Stimulated activated CD8-positive, alpha-beta memory T cell treated with anti-CD3 and anti-CD28 coated beads, Interleukin-7, amount 100 ng/mL, for 48 hours (primary cell): Measurements from ENCODE around the gene PLD1.
"Not testable (repeated sequence)": the region's sequence is repeated elsewhere in the genome, so short reads cannot be mapped to it uniquely, and the experiment has no call there.

Source experiments
- DNase-seq, 2 donors: peaks; one replicate each; pipeline ENCODE4 v3.0.0-alpha.2; 2020; ENCODE audit warnings: low read depth in 1 of 2; ENCODE audit errors: extremely low read depth in 1 of 2

PLD1 gene

DNA sequence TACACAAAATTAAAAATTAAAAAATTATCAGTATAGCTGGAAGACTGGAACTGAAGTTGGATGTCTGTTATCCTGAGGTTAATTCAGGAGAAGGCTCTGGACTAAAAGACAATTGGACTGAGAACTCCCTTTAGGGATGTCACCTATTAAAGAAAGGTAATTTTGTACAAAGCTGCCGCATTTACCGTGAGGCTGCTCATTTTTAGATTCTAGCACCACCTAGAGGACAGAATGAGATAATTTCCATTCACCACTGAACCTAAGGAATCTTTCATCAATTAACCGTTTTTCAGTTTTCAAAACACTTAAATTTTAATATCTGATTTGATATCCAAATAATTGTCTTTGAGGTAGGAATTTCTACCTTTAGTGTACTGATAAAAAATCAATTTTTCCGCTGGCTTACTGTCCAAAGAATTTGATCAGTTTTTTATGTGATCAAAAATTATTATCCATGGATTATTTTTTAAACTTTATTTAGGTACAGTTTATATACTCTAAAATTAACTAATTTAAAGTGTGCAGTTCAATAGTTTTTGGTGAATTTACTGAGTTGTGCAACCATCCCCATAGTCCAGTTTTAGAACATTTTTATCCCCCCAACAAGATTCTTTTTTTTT is 243.4 kb downstream of the PLD1 start:
- no peak for DNase-seq

- no peak for DNase-seq
These were observed 244.7 kb downstream of the PLD1 start for GRCh38 chr3:171565481-171566058.

DNA sequence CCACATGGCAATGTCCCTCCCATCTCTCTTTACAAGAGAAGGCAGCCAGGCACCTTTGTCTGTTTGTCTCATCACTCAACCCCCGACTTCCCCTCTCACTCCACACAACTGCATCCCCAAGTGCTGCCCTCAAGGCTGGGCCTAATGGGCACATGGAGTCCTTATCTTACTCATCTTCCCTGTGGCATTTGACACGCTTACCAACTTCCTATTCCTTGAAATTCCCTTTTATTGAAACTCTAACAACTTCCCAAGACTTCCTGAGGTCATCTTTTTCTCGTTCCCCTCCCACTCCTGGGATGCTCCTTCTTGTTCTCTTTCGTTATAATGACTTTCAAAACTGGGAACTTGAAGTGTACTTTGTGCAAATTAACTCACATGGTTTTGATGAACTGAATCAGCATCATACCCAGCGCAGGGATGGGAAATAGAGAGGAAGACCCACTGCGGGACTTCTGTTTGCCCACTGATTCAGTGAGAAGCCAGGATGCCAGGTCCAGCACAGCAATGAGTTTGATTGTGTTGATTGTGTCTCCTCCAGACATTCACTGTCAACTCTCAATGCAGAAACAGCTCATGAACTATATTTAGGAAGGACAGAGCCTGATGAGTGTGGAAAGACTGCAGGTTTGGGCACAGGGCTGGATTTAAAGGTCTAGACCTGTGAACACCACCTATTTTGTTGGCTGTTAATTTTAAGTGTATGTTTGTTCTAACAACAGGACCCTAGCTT is 245.4 kb downstream of the PLD1 start:
- no peak for DNase-seq

- DNase-seq: no peak
These were observed 247.0 kb downstream of the PLD1 start for GRCh38 chr3:171563298-171563697.

DNA sequence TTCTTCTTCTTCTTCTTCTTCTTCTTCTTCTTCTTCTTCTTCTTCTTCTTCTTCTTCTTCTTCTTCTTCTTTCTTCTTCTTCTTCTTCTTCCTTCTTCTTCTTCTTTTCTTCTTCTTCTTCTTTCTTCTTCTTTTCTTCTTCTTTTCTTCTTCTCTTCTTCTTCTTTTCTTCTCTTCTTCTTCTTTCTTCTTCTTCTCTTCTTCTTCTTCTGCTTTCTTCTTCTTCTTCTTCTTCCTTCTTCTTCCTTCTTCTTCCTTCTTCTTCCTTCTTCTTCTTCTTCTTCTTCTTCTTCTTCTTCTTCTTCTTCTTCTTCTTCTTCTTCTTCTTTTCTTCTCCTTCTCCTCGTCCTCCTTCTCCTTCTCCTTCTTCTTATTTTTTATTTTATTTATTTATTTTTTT is 247.8 kb downstream of the PLD1 start:
- not testable (repeated sequence) for DNase-seq

- DNase-seq: no peak
These were observed 248.5 kb downstream of the PLD1 start for GRCh38 chr3:171561596-171562323.

- no peak for DNase-seq
These were observed 250.7 kb downstream of the PLD1 start for GRCh38 chr3:171559586-171559985.

DNA sequence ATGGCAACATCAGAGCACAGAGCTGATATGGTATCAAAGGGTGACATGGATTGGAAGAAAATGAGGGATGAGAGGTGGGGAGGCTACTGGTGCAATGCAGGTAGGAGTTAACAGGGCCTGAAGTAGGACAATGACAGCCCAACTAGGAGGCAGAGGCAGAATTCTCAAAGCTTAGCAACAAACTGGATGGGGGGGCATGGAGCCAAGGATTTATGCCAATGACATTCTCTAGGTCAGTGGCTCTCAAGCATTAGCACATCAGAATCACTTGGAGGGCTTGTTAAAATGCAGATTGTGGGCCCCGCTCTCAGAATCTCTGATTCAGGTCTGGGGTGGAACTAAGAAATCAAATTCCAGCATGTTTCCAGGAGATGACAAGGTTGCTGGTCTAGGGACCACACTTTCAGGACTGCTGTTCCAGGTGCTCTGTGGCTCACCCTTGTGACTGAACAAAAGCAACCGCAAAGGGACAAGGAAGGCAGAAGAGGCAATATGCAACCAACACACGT is 252.0 kb downstream of the PLD1 start:
- DNase-seq: no peak

DNA sequence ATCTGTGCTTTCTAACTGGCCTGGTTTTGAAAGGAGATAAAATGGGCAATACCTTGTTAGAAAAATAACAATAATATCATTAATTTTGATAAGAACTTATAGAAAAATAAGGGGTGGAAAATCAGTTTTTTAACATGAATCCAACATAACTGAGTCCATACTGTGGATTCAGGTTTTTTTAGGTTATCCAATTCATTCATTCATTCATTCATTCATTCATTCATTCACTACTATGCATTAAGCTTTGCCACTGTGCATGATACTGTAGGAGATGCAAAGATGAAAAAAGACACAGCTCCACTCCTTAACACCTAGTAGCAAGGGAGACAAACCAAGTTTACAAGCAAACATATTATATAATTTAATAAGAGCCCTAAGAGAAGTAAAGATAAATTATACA is 253.1 kb downstream of the PLD1 start:
- no peak for DNase-seq

DNA sequence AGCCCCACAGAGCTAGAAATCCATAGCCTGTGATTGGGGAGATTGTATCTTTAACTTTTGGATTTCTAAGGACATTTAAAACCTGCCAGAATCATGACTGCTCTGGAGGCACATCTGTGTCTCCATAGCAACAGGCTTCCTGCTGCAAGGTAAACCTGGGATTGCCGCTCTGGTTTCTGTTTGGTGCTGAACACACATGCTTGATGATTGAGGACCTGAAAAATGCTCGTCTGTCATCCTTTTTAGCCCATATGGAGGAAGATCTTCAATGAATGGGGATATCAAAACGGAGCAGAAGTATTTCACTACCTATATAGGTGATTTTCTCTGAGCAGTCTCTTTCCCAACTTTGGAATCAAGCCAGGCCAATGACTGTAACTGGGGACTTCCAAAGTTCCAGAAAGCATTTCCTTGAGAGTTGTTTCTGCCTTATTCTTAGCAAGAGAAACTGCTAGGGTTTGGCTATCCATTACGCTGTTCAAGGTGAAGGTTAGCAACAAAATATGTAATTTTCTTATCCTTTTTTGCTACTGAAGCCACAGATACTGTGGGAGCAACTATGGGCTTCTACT is 253.6 kb downstream of the PLD1 start:
- no peak for DNase-seq

DNA sequence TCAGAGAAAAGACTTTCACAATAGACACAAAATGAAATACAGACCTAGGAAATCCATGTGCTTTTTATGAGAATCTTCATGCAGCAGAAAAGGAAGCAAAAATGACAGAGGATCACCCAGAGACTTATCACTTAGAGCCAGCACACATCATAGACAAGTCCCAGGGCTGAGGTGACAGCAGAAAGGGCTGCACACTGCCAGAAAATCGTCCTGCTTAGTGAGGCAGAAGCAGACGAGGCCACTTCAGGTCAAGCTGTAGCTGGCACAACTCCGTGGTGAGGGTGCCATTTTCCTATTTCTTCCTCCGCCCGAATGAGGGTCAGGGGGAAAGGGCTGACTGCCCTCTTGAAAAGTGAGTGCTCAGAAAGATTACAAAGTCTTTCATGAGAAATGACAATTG is 254.1 kb downstream of the PLD1 start:
- no peak for DNase-seq

DNA sequence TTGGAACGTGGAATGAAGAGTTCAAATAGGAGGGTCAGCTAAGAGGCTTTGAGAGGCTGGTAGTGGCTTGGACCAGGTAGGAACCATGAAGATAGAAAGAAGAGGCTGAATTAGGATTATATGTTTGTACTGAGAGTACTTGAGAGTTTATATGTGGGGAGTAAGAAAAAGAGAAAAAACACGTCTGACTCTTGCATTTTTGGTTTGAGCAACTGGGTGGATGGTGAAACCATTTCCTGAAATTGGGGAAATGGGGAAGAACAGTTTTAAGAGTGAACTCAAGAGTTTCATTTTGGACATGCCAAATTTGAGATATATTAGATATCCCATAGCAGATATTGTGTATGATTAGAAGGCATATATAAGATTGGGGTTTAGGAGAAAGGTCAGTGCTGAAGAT is 257.2 kb downstream of the PLD1 start:
- no peak for DNase-seq

GRCh38 chr3:171552531-171552930 is 257.8 kb downstream of the PLD1 start:
- DNase-seq: no peak

DNA sequence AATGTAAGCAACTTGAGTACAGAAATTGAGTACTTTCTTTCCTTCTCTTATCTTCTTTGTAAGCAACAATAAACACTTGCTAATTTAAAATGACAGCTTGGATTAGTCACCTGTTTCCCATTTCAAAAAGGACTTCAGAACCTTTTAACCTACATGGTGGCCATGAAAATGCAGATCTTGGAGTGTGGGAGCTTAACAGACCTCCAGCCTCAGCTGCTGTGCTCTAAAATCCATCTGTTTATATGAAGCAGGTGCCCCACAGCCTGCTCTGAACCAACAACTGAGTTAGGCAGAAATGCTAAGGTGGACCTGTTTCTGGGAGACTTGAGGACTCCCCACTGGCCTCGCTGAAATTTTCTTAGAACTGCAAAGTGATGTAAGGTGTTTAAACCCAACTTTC is 259.0 kb downstream of the PLD1 start:
- no peak for DNase-seq
